HepG2 (cell line): ENCODE data around the gene CD209. TPM values are rescaled to one million over a fixed set of nuclear protein-coding genes. Genes with fewer than 3 reads are reported as not detected.

Experiments
- ATAC-seq: fragments of 200-7000 bp; cut with Tn5 transposase; 3 replicates; pipeline ENCODE4 v1.9.1; 2020; ENCODE audit warnings: mild to moderate bottlenecking, moderate library complexity
- BruUV-seq: library from RNA; stranded (reverse); fragments of 400-500 nt; replicated peaks from 2 replicates; lab custom pipeline; 2021; lab: Mats Ljungman, UMichigan
- CTCF ChIA-PET: fragments of 300-600 bp; formaldehyde crosslinking; extraction: SDS; loops from one replicate; lab custom pipeline; 2021; ENCODE audit warnings: low total read pairs, inconsistent platforms, low intra/inter-chr PET ratio; lab: Yijun Ruan, JAX
- POLR2A ChIA-PET: fragments of 350-600 bp; sonication (Branson Sonifier 250); formaldehyde crosslinking; loops from one replicate; lab custom pipeline; 2020; ENCODE audit warnings: antibody characterized with exemption, inconsistent platforms; lab: Yijun Ruan, JAX
- DNase-seq: peaks from one replicate; pipeline ENCODE4 v3.0.0-alpha.2; 2015; ENCODE audit warnings: low spot score
- FAIRE-seq: peaks from 3 replicates; lab custom pipeline; 2011; peaks lifted over from hg19 to GRCh38; lab: Jason Lieb, UNC
- H2AFZ ChIP-seq: one replicate; pipeline ENCODE4 v1.6.1; 2011; ENCODE audit warnings: low read length, inconsistent platforms
- H3K27ac ChIP-seq: fragments of 300-600 bp; 3 replicates; pipeline ENCODE4 v1.8.0; 2011; ENCODE audit warnings: mixed run types, mild to moderate bottlenecking, mixed read lengths, low read length, inconsistent platforms; ENCODE audit not compliant: insufficient read depth; ENCODE audit errors: extremely low read length
- H3K27me3 ChIP-seq, 2 experiments: fragments of 200-600 bp in 1 of 2; 2 replicates in 1 of 2; 3 replicates in 1 of 2; pipeline versions ENCODE4 v1.6.0 to v1.8.0; 2011; ENCODE audit warnings: low read length in 2 of 2, mild to moderate bottlenecking in 2 of 2, moderate library complexity in 2 of 2, inconsistent platforms in 1 of 2; ENCODE audit not compliant: insufficient read depth in 2 of 2, control insufficient read depth in 1 of 2
- H3K36me3 ChIP-seq, 2 experiments: fragments of 200-600 bp in 1 of 2; replicated peaks in 1 of 2; 2 replicates in 1 of 2; 3 replicates in 1 of 2; pipeline versions ENCODE4 v1.5.1 to v1.8.0; 2011; ENCODE audit warnings: low read length in 2 of 2, inconsistent platforms in 1 of 2; ENCODE audit not compliant: insufficient read depth in 2 of 2, control insufficient read depth in 1 of 2
- H3K4me1 ChIP-seq: 2 replicates; pipeline ENCODE4 v1.5.1; 2012; ENCODE audit warnings: low read length, inconsistent platforms; ENCODE audit not compliant: insufficient read depth
- H3K4me2 ChIP-seq: 2 replicates; pipeline ENCODE4 v1.6.0; 2011; ENCODE audit warnings: low read depth, low read length, inconsistent platforms
- H3K4me3 ChIP-seq, 3 experiments: fragments of 200-600 bp in 1 of 3; sonication (generic), shearing (Covaris generic) in 1 of 3; replicated peaks in 1 of 3; 2 replicates each; pipeline ENCODE4 v1.5.1; 2011 to 2016; ENCODE audit warnings: low read length in 3 of 3, inconsistent platforms in 2 of 3, low read depth in 2 of 3, mild to moderate bottlenecking in 2 of 3, control low read depth in 1 of 3, mixed read lengths in 1 of 3; ENCODE audit not compliant: insufficient read depth in 1 of 3
- H3K79me2 ChIP-seq: one replicate; pipeline ENCODE4 v1.6.1; 2011; ENCODE audit warnings: low read length, inconsistent platforms; ENCODE audit not compliant: insufficient read depth
- H3K9ac ChIP-seq: 2 replicates; pipeline ENCODE4 v1.6.0; 2011; ENCODE audit warnings: mild to moderate bottlenecking, low read depth, low read length, inconsistent platforms; ENCODE audit not compliant: insufficient read depth
- H3K9me3 ChIP-seq: 2 replicates; pipeline ENCODE4 v1.5.1; 2012; ENCODE audit warnings: mild to moderate bottlenecking, low read length
- H4K20me1 ChIP-seq: 2 replicates; pipeline ENCODE4 v1.6.0; 2011; ENCODE audit warnings: inconsistent platforms, mild to moderate bottlenecking, low read length, moderate library complexity; ENCODE audit not compliant: insufficient read depth
- DRAP1 ChIP-seq: IDR thresholded peaks from 2 replicates; pipeline ENCODE4 v1.6.1; 2016; ENCODE audit warnings: missing genetic modification reagents, missing compliant biosample characterization
- ELF1 ChIP-seq: sonication (generic); formaldehyde crosslinking; IDR thresholded peaks from 2 replicates; pipeline ENCODE4 v1.4.0; 2020; ENCODE audit warnings: missing genetic modification reagents
- HDAC2 ChIP-seq: sonication (generic); formaldehyde crosslinking; IDR thresholded peaks from 2 replicates; pipeline ENCODE4 v1.4.0; 2020; ENCODE audit warnings: missing genetic modification reagents
- MIXL1 ChIP-seq: IDR thresholded peaks from 2 replicates; pipeline ENCODE4 v1.6.1; 2016
- ZNF160 ChIP-seq: sonication (generic); formaldehyde crosslinking; IDR thresholded peaks from 2 replicates; pipeline ENCODE4 v1.8.0; 2022; ENCODE audit warnings: mild to moderate bottlenecking, inconsistent platforms, missing genetic modification reagents
- ZNF616 ChIP-seq: sonication (generic); formaldehyde crosslinking; IDR thresholded peaks from 2 replicates; pipeline ENCODE4 v1.5.0; 2020; ENCODE audit warnings: low read depth, mild to moderate bottlenecking, missing genetic modification reagents
- ZNF710 ChIP-seq: sonication (generic); formaldehyde crosslinking; IDR thresholded peaks from 2 replicates; pipeline ENCODE4 v1.5.0; 2020; ENCODE audit warnings: mild to moderate bottlenecking, missing genetic modification reagents, borderline replicate concordance
- WGBS: methylation state at CpG from one replicate; pipeline ENCODE4 v1.1.6; 2017; ENCODE audit warnings: low lambda C conversion rate; 5-methylcytosine and 5-hydroxymethylcytosine counted together
- in situ Hi-C: cut with HindIII; loops from 2 replicates; pipeline ENCODE4 v1.10.0; 2017; ENCODE audit warnings: low pct_unique_long_range_greater_than_20kb; ENCODE audit not compliant: extremely low pct_ligation_motif_present
- intact Hi-C: fragments of 100-400 bp; cut with micrococcal nuclease; formaldehyde crosslinking; loops from one replicate; pipeline ENCODE4 v1.10.0; 2022; ENCODE audit not compliant: unreplicated experiment
- polyA plus RNA-seq, 8 experiments: library from polyadenylated mRNA; depleted of rRNA in 3 of 8; stranded (reverse) in 7 of 8; unstranded in 1 of 8; fragments of >200 nt; fragmentation: Illumina TruSeq in 4 of 8; extraction: Trizol in 4 of 8; gene quantifications; 2 replicates each; pipeline versions ENCODE4 v1.2.1 to v1.2.3, GENCODE V29; 2011 to 2016; ENCODE audit warnings: low read depth in 4 of 8, missing spikeins in 1 of 8, mixed read lengths in 1 of 8; ENCODE audit not compliant: insufficient read depth in 1 of 8
- total RNA-seq, 5 experiments: library from RNA; depleted of rRNA; stranded (reverse); fragments of >200 nt; fragmentation: Illumina TruSeq; extraction: Trizol; gene quantifications; 2 replicates each; pipeline ENCODE4 v1.2.3, GENCODE V29; 2016; ENCODE audit warnings: low read depth in 1 of 5

The CD209 gene
- total and polyA plus RNA-seq, 2 of the 13 experiments (the other 11 are each of a cell fraction or from before 2014, with no cell fraction given), result not detected

GRCh38 chr19:7742991-7743390 lies 4.3 kb downstream of the CD209 start (continued):
- no peak for TF ChIP-seq ZNF710 (CRISPR knock-in tag)
- no peak for TF ChIP-seq ZNF616 (CRISPR knock-in tag)

GRCh38 chr19:7742575-7742974 lies 4.8 kb downstream of the CD209 start:
- H4K20me1 ChIP-seq, result no peaks in the 10 kb centered on the region
- H2AFZ ChIP-seq, result no peak overlapping the region
- no peak overlapping the region for H3K4me2 ChIP-seq
- 8% methylated on average over 2 of the region's 2 CpGs for WGBS
- no peaks in the 10 kb centered on the region for H3K36me3 ChIP-seq
- no peaks in the 10 kb centered on the region for H3K9me3 ChIP-seq
- TF ChIP-seq DRAP1 (no peak), ZNF160 (no peak), MIXL1 (no peak), HDAC2 (no peak), ELF1 (no peak)
- intact Hi-C loops (no loop called here), in situ Hi-C loops (no loop called here)
- peaks cover 3 to 27% of the 10 kb centered on the region in 2 experiments; a peak in 2 of 5 replicates for H3K27me3 ChIP-seq
- H3K4me3 ChIP-seq, result no peak overlapping the region
- no TSS peak for BruUV-seq
- peaks cover 6% of the 10 kb centered on the region; the same call in 1 of the 2 replicates for H3K4me1 ChIP-seq
- no peaks in the 10 kb centered on the region for H3K79me2 ChIP-seq
- no peak overlapping the region for H3K27ac ChIP-seq
- DNase-seq, result no peak
- ATAC-seq, result no peak
- POLR2A ChIA-PET, result interaction anchor here (0.7 to 0.9 kb wide), 2 partner anchors 167 to 344 kb away, joined by 3 read pairs; no protein-coding TSS in a partner anchor
- FAIRE-seq, result no peak
- CTCF ChIA-PET, result no interaction called here
- H3K9ac ChIP-seq, result no peak overlapping the region
